Smooth muscle cell (in vitro differentiated cells): Measurements from ENCODE around the gene NUDT8. TPM values are rescaled to one million over a fixed set of nuclear protein-coding genes. Genes with fewer than 3 reads are reported as not detected.
"Not testable (repeated sequence)": the region's sequence is repeated elsewhere in the genome, so short reads cannot be mapped to it uniquely, and the experiment has no call there.

Experiments used
- DNase-seq: peaks from one replicate; lab custom pipeline; 2025; ENCODE audit not compliant: unreplicated experiment; lab: John Stamatoyannopoulos, UW
- H2AFZ ChIP-seq: fragments of 200-600 bp; sonication (generic); 2 replicates; pipeline ENCODE4 v1.6.0; 2016; ENCODE audit warnings: antibody characterized with exemption, low read depth, mild to moderate bottlenecking
- H3F3A ChIP-seq: fragments of 200-600 bp; sonication (generic); 2 replicates; pipeline ENCODE4 v1.6.0; 2017; ENCODE audit warnings: antibody characterized with exemption, low read depth
- H3K27ac ChIP-seq: fragments of 200-600 bp; sonication (generic); 2 replicates; pipeline ENCODE4 v1.5.1; 2016; ENCODE audit warnings: low read depth, mild to moderate bottlenecking
- H3K27me3 ChIP-seq: fragments of 200-600 bp; sonication (generic); 2 replicates; pipeline ENCODE4 v1.6.1; 2016; ENCODE audit warnings: low read depth, mild to moderate bottlenecking
- H3K36me3 ChIP-seq: fragments of 200-600 bp; sonication (generic); 2 replicates; pipeline ENCODE4 v1.5.1; 2016; ENCODE audit warnings: low read depth
- H3K4me1 ChIP-seq: fragments of 200-600 bp; sonication (generic); 2 replicates; pipeline ENCODE4 v1.5.1; 2016; ENCODE audit warnings: low read depth
- H3K4me2 ChIP-seq: fragments of 200-600 bp; sonication (generic); 2 replicates; pipeline ENCODE4 v1.6.0; 2016; ENCODE audit warnings: mild to moderate bottlenecking
- H3K4me3 ChIP-seq: fragments of 200-600 bp; sonication (generic); 2 replicates; pipeline ENCODE4 v1.5.1; 2016; ENCODE audit warnings: mild to moderate bottlenecking
- H3K79me2 ChIP-seq: fragments of 200-600 bp; sonication (generic); 2 replicates; pipeline ENCODE4 v1.6.0; 2016; ENCODE audit warnings: low read depth, mild to moderate bottlenecking
- H3K9ac ChIP-seq: fragments of 200-600 bp; sonication (generic); 2 replicates; pipeline ENCODE4 v1.6.0; 2016; ENCODE audit warnings: low read depth
- H3K9me3 ChIP-seq: fragments of 200-600 bp; sonication (generic); replicated peaks from 2 replicates; pipeline ENCODE4 v1.5.1; 2016; ENCODE audit warnings: low read depth
- H4K20me1 ChIP-seq: fragments of 200-600 bp; sonication (generic); 2 replicates; pipeline ENCODE4 v1.6.0; 2016; ENCODE audit warnings: low read depth
- CTCF ChIP-seq: fragments of 200-600 bp; sonication (generic); IDR thresholded peaks from 2 replicates; pipeline ENCODE4 v1.5.1; 2017; ENCODE audit warnings: borderline replicate concordance, mild to moderate bottlenecking, antibody characterized with exemption; ENCODE audit not compliant: insufficient read depth, poor library complexity, severe bottlenecking
- WGBS: methylation state at CpG from one replicate; pipeline ENCODE4 v1.1.7; 2016; ENCODE audit warnings: low lambda C conversion rate; 5-methylcytosine and 5-hydroxymethylcytosine counted together
- polyA plus RNA-seq: library from polyadenylated mRNA; unstranded; fragments of >200 nt; fragmentation: Nextera tagmentation; extraction: Ambion mirVana; gene quantifications from 2 replicates; pipeline ENCODE4 v1.2.1, GENCODE V29; 2016
- total RNA-seq: library from RNA; depleted of rRNA; stranded (reverse); fragments of >200 nt; gene quantifications from 2 replicates; pipeline ENCODE4 v1.2.3, GENCODE V29; 2014

Gene NUDT8
- total and polyA plus RNA-seq, 2 experiments from 2014 or later = 0.67 to 15.6 TPM

GRCh38 chr11:67626970-67627369 lies 2.8 kb downstream of the NUDT8 start:
- H3K9ac ChIP-seq = no peak overlapping the region
- H3K9me3 ChIP-seq = no peaks in the 10 kb centered on the region
- WGBS = 89% methylated on average over 10 of the region's 10 CpGs
- H3K4me1 ChIP-seq = peaks cover under 1% of the 10 kb centered on the region
- H3K27me3 ChIP-seq = no peaks in the 10 kb centered on the region
- no peak overlapping the region for H3K4me2 ChIP-seq
- H4K20me1 ChIP-seq = peaks cover 2% of the 10 kb centered on the region
- no peak overlapping the region for H3K27ac ChIP-seq
- no peak for DNase-seq
- no peak overlapping the region for H2AFZ ChIP-seq
- no peaks in the 10 kb centered on the region for H3K36me3 ChIP-seq
- no peak overlapping the region for H3K4me3 ChIP-seq
- H3K79me2 ChIP-seq = no peaks in the 10 kb centered on the region
- no peak for TF ChIP-seq CTCF
- H3F3A ChIP-seq = no peaks in the 10 kb centered on the region

- H3K4me1 ChIP-seq, H3K9ac ChIP-seq, H2AFZ ChIP-seq, H3K4me2 ChIP-seq, H3K79me2 ChIP-seq, H3K36me3 ChIP-seq, DNase-seq, H3K4me3 ChIP-seq, H3K27me3 ChIP-seq, H3K27ac ChIP-seq, H3K9me3 ChIP-seq, H4K20me1 ChIP-seq, H3F3A ChIP-seq: not testable (repeated sequence)
- 91% methylated on average over 10 of the region's 10 CpGs for WGBS
Observed at GRCh38 chr11:67626131-67626833, 3.5 kb downstream of the NUDT8 start.

- H3K27me3 ChIP-seq, H3K9ac ChIP-seq, H3K9me3 ChIP-seq, DNase-seq, H3K36me3 ChIP-seq, H4K20me1 ChIP-seq, H3F3A ChIP-seq, H2AFZ ChIP-seq, H3K4me2 ChIP-seq, H3K79me2 ChIP-seq, H3K27ac ChIP-seq, H3K4me1 ChIP-seq, H3K4me3 ChIP-seq: not testable (repeated sequence)
- WGBS = 91% methylated on average over 1 of the region's 1 CpG
Observed at GRCh38 chr11:67623795-67624194, 5.9 kb downstream of the NUDT8 start.

- H3K36me3 ChIP-seq, DNase-seq, H3K4me2 ChIP-seq, H3K79me2 ChIP-seq, H3K9me3 ChIP-seq, H3K4me3 ChIP-seq, H3K9ac ChIP-seq, H4K20me1 ChIP-seq, H3K27me3 ChIP-seq, H3K4me1 ChIP-seq, H3F3A ChIP-seq, H2AFZ ChIP-seq, H3K27ac ChIP-seq: not testable (repeated sequence)
- WGBS = 67% methylated on average over 7 of the region's 7 CpGs
Observed at GRCh38 chr11:67622905-67623304, 6.8 kb downstream of the NUDT8 start.

- H2AFZ ChIP-seq, H3K79me2 ChIP-seq, H4K20me1 ChIP-seq, H3K9ac ChIP-seq, H3K27ac ChIP-seq, H3K27me3 ChIP-seq, H3K36me3 ChIP-seq, H3F3A ChIP-seq, DNase-seq, H3K9me3 ChIP-seq: not testable (repeated sequence)
- Histone ChIP-seq H3K4me1 (peaks cover 11% of the 10 kb centered on the region), H3K4me2 (peak overlapping the region; percentile 83), H3K4me3 (peak overlapping the region; percentile 71)
- WGBS = 23% methylated on average over 3 of the region's 3 CpGs
Observed at GRCh38 chr11:67621928-67622327, 7.8 kb downstream of the NUDT8 start.

GRCh38 chr11:67620621-67621020 lies 9.1 kb downstream of the NUDT8 start:
- Histone ChIP-seq H3K4me1 (peaks cover 12% of the 10 kb centered on the region), H3K4me2 (peak overlapping the region; percentile 83), H2AFZ (peak overlapping the region; percentile 14), H3K4me3 (peak overlapping the region; percentile 71), H3K9ac (peak overlapping the region; percentile 30)
- H3K27ac ChIP-seq, H3F3A ChIP-seq, H3K27me3 ChIP-seq, H4K20me1 ChIP-seq, H3K79me2 ChIP-seq, H3K9me3 ChIP-seq, H3K36me3 ChIP-seq, DNase-seq: not testable (repeated sequence)
- WGBS = under 1% methylated on average over 13 of the region's 13 CpGs

- Histone ChIP-seq H2AFZ (peak overlapping the region; percentile 14), H3K4me1 (peaks cover 12% of the 10 kb centered on the region), H3K4me2 (peak overlapping the region; percentile 83), H3K4me3 (peak overlapping the region; percentile 71), H3K27ac (peak overlapping the region; percentile 10), H3K9ac (peak overlapping the region; percentile 30)
- WGBS = 5% methylated on average over 33 of the region's 33 CpGs
- not testable (repeated sequence) for H3K79me2 ChIP-seq, DNase-seq, H4K20me1 ChIP-seq, H3K9me3 ChIP-seq, H3K27me3 ChIP-seq, H3K36me3 ChIP-seq, H3F3A ChIP-seq
Observed at GRCh38 chr11:67619683-67620618, 9.8 kb downstream of the NUDT8 start.
